HepG2 (cell line): ENCODE data around the gene ZFP82.

Source experiments
- HDAC2 ChIP-seq: sonication (generic); formaldehyde crosslinking; IDR thresholded peaks from 2 replicates; pipeline ENCODE4 v1.4.0; 2020; ENCODE audit warnings: missing genetic modification reagents
- KMT2B ChIP-seq: IDR thresholded peaks from 2 replicates; pipeline ENCODE4 v1.6.1; 2016; ENCODE audit warnings: missing genetic modification reagents, missing compliant biosample characterization
- PHF8 ChIP-seq: sonication (generic); formaldehyde crosslinking; IDR thresholded peaks from 2 replicates; pipeline ENCODE4 v1.5.0; 2020; ENCODE audit warnings: missing genetic modification reagents
- RNF2 ChIP-seq: fragments of 450-650 bp; conservative IDR thresholded peaks from 2 replicates; pipeline ENCODE4 v1.6.1; 2016; ENCODE audit warnings: low read depth
- SRF ChIP-seq: IDR thresholded peaks from 2 replicates; pipeline ENCODE4 v1.6.1; 2011; ENCODE audit warnings: mild to moderate bottlenecking, low read depth, low read length, moderate library complexity
- TF ChIP-seq, protein P1 (sequence below): sonication (generic); formaldehyde crosslinking; IDR thresholded peaks from 2 replicates; pipeline ENCODE4 v1.8.1; 2023; ENCODE audit warnings: mild to moderate bottlenecking, missing genetic modification reagents

DNA sequence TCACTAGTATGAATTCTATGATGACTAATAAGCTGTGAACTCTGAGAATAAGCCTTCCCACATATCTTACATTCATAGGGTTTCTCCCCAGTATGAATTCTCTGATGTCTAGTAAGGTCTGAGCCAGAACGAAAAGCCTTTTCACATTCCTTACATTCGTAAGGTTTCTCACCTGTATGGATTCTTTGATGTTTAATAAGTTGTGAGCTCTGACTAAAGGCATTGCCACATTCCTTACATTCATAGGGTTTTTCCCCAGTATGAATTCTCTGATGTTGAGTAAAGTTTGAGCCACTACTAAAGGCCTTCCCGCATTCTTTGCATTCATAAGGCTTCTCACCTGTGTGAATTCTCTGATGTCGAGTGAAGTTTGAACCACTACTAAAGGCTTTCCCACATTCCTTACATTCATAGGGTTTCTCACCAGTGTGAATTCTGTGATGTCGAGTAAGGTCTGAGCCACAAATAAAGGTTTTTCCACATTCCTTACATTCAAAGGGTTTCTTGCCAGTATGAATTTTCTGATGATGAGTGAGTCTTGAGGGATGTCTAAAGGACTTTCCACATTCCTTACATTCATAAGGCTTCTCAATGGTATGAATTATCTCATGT is 30.7 kb upstream of the ZFP82 start:
- no peak for TF ChIP-seq HDAC2 (CRISPR knock-in tag)
- TF ChIP-seq PHF8 (CRISPR knock-in tag), result no peak
- no peak for TF ChIP-seq KMT2B (CRISPR knock-in tag)
- TF ChIP-seq RNF2, result no peak
- TF ChIP-seq, protein P1, sequence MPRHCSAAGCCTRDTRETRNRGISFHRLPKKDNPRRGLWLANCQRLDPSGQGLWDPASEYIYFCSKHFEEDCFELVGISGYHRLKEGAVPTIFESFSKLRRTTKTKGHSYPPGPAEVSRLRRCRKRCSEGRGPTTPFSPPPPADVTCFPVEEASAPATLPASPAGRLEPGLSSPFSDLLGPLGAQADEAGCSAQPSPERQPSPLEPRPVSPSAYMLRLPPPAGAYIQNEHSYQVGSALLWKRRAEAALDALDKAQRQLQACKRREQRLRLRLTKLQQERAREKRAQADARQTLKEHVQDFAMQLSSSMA, result no peak
- TF ChIP-seq SRF, result no peak
